Measurements from ENCODE around the gene N4BP3. TPM values are rescaled to one million over a fixed set of nuclear protein-coding genes. Genes with fewer than 3 reads are reported as not detected.
"Not testable (repeated sequence)": the region's sequence is repeated elsewhere in the genome, so short reads cannot be mapped to it uniquely, and the experiment has no call there.

The N4BP3 gene
- polyA plus RNA-seq: 10.1 TPM

- Mint-ChIP-seq H3K27me3 (no peaks in the 10 kb centered on the region), H3K4me3 (peak within 1 kb of the TSS; percentile 90 to 98 (median 94)), H3K4me1 (peaks cover 23 to 39% (median 33%) of the 10 kb centered on the region in 3 donors), H3K27ac (peak within 1 kb of the TSS; percentile 90 to 99 (median 97)), H3K36me3 (no peaks in the 10 kb centered on the region), H3K9me3 (no peaks in the 10 kb centered on the region)
Observed at GRCh38 chr5:178113141-178113787, at the start of gene N4BP3. Gene N4BP3, plus strand, starts transcription at chr5:178113532. Its CDS starts 6,052 bp downstream, at chr5:178119584.

- Mint-ChIP-seq H3K36me3 (no peaks in the 10 kb centered on the region), H3K4me3 (peak overlapping the region in 2 of 4 donors; percentile 79 to 81), H3K27me3 (peaks cover 14% of the 10 kb centered on the region)
Observed at GRCh38 chr5:178067755-178068154, 45.6 kb upstream of the N4BP3 start.

GRCh38 chr5:178068293-178068692 lies 45.0 kb upstream of the N4BP3 start:
- Mint-ChIP-seq H3K4me3 (peak overlapping the region in 3 of 4 donors; percentile 9 to 81 (median 79)), H3K9me3 (no peaks in the 10 kb centered on the region), H3K4me1 (peaks cover 10 to 12% (median 10%) of the 10 kb centered on the region in 3 donors), H3K27me3 (peaks cover 14% of the 10 kb centered on the region), H3K27ac (peak overlapping the region; percentile 16 to 66 (median 18)), H3K36me3 (no peaks in the 10 kb centered on the region)

More at GRCh38 chr5:178067755-178068154, 45.6 kb upstream of the N4BP3 start:
- Mint-ChIP-seq H3K4me1 (peaks cover 10 to 12% (median 10%) of the 10 kb centered on the region in 3 donors), H3K27ac (peak overlapping the region in 2 of 3 donors; percentile 16 to 66), H3K9me3 (no peaks in the 10 kb centered on the region)

GRCh38 chr5:178069909-178070308 lies 43.4 kb upstream of the N4BP3 start:
- no peaks in the 10 kb centered on the region for H3K9me3 Mint-ChIP-seq
- H3K27ac Mint-ChIP-seq: peak overlapping the region in 1 of 3 donors; percentile 22
- H3K27me3 Mint-ChIP-seq: peaks cover 19% of the 10 kb centered on the region
- H3K4me3 Mint-ChIP-seq: no peak overlapping the region
- H3K4me1 Mint-ChIP-seq: peaks cover 10 to 12% (median 10%) of the 10 kb centered on the region in 3 donors
- H3K36me3 Mint-ChIP-seq: no peaks in the 10 kb centered on the region

- H3K9me3 Mint-ChIP-seq: no peaks in the 10 kb centered on the region
- peaks cover 20% of the 10 kb centered on the region for H3K27me3 Mint-ChIP-seq
- H3K36me3 Mint-ChIP-seq: no peaks in the 10 kb centered on the region
- peaks cover 10 to 15% (median 14%) of the 10 kb centered on the region in 3 donors for H3K4me1 Mint-ChIP-seq
- no peak overlapping the region for H3K4me3 Mint-ChIP-seq
- no peak overlapping the region for H3K27ac Mint-ChIP-seq
Observed at GRCh38 chr5:178071108-178071507, 42.2 kb upstream of the N4BP3 start.

- H3K36me3 Mint-ChIP-seq: no peaks in the 10 kb centered on the region
- H3K4me3 Mint-ChIP-seq: no peak overlapping the region
Observed at GRCh38 chr5:178072749-178073148, 40.6 kb upstream of the N4BP3 start.

GRCh38 chr5:178074266-178074952 lies 38.9 kb upstream of the N4BP3 start:
- no peaks in the 10 kb centered on the region for H3K36me3 Mint-ChIP-seq
- no peak overlapping the region for H3K27ac Mint-ChIP-seq
- peaks cover 6% of the 10 kb centered on the region for H3K27me3 Mint-ChIP-seq
- H3K9me3 Mint-ChIP-seq: no peaks in the 10 kb centered on the region
- no peak overlapping the region for H3K4me3 Mint-ChIP-seq
- H3K4me1 Mint-ChIP-seq: peaks cover 0 to 7% (median 6%) of the 10 kb centered on the region in 3 donors

More at GRCh38 chr5:178072749-178073148, 40.6 kb upstream of the N4BP3 start:
- Mint-ChIP-seq H3K9me3 (no peaks in the 10 kb centered on the region), H3K4me1 (peaks cover 8 to 16% (median 15%) of the 10 kb centered on the region in 3 donors), H3K27me3 (peaks cover 13% of the 10 kb centered on the region), H3K27ac (no peak overlapping the region)

- not testable (repeated sequence) for H3K9me3 Mint-ChIP-seq, H3K4me1 Mint-ChIP-seq, H3K4me3 Mint-ChIP-seq, H3K27me3 Mint-ChIP-seq, H3K36me3 Mint-ChIP-seq, H3K27ac Mint-ChIP-seq
Observed at GRCh38 chr5:178076965-178077364, 36.4 kb upstream of the N4BP3 start.

- H3K36me3 Mint-ChIP-seq: no peaks in the 10 kb centered on the region
- H3K9me3 Mint-ChIP-seq: no peaks in the 10 kb centered on the region
- no peak overlapping the region for H3K4me3 Mint-ChIP-seq
- peaks cover 0 to 7% (median 6%) of the 10 kb centered on the region in 3 donors for H3K4me1 Mint-ChIP-seq
- H3K27me3 Mint-ChIP-seq: peaks cover 8% of the 10 kb centered on the region
- H3K27ac Mint-ChIP-seq: peak overlapping the region in 1 of 3 donors; percentile 50
Observed at GRCh38 chr5:178077751-178078150, 35.6 kb upstream of the N4BP3 start.

GRCh38 chr5:178078197-178079010 lies 34.9 kb upstream of the N4BP3 start:
- H3K9me3 Mint-ChIP-seq: no peaks in the 10 kb centered on the region
- no peak overlapping the region for H3K4me3 Mint-ChIP-seq
- H3K4me1 Mint-ChIP-seq: peaks cover 0 to 7% (median 6%) of the 10 kb centered on the region in 3 donors
- H3K27ac Mint-ChIP-seq: no peak overlapping the region
- peaks cover 12% of the 10 kb centered on the region for H3K27me3 Mint-ChIP-seq
- no peaks in the 10 kb centered on the region for H3K36me3 Mint-ChIP-seq

GRCh38 chr5:178080056-178080455 lies 33.3 kb upstream of the N4BP3 start:
- Mint-ChIP-seq H3K9me3 (no peaks in the 10 kb centered on the region), H3K36me3 (no peaks in the 10 kb centered on the region), H3K27ac (no peak overlapping the region), H3K4me3 (no peak overlapping the region), H3K4me1 (peaks cover 0 to 11% (median 10%) of the 10 kb centered on the region in 3 donors), H3K27me3 (peaks cover 9% of the 10 kb centered on the region)

GRCh38 chr5:178080618-178081410 lies 32.5 kb upstream of the N4BP3 start:
- Mint-ChIP-seq H3K27me3 (peaks cover 9% of the 10 kb centered on the region), H3K4me1 (peaks cover 0 to 10% (median 10%) of the 10 kb centered on the region in 3 donors), H3K27ac (no peak overlapping the region), H3K9me3 (no peaks in the 10 kb centered on the region), H3K36me3 (no peaks in the 10 kb centered on the region), H3K4me3 (no peak overlapping the region)

GRCh38 chr5:178081571-178082243 lies 31.6 kb upstream of the N4BP3 start:
- peaks cover 11% of the 10 kb centered on the region for H3K27me3 Mint-ChIP-seq
- peaks cover 0 to 4% (median 4%) of the 10 kb centered on the region in 3 donors for H3K4me1 Mint-ChIP-seq
- peak overlapping the region in 1 of 4 donors; percentile 35 for H3K4me3 Mint-ChIP-seq
- H3K36me3 Mint-ChIP-seq: no peaks in the 10 kb centered on the region
- no peak overlapping the region for H3K27ac Mint-ChIP-seq
- no peaks in the 10 kb centered on the region for H3K9me3 Mint-ChIP-seq

GRCh38 chr5:178083922-178084321 lies 29.4 kb upstream of the N4BP3 start:
- Mint-ChIP-seq H3K27me3 (peaks cover 13% of the 10 kb centered on the region), H3K9me3 (no peaks in the 10 kb centered on the region), H3K27ac (peak overlapping the region in 1 of 3 donors; percentile 80), H3K4me1 (peaks cover 0 to 4% (median 4%) of the 10 kb centered on the region in 3 donors), H3K36me3 (peaks cover 2% of the 10 kb centered on the region), H3K4me3 (no peak overlapping the region)
